Trophoblast cell (in vitro differentiated cells and primary cell): ENCODE data around the gene RNASEL.

Source experiments
- DNase-seq, 2 donors: peaks; one replicate each; pipeline ENCODE4 v3.0.0-alpha.2; 2016
- H2AFZ ChIP-seq: 2 replicates; pipeline ENCODE4 v1.6.1; 2013; ENCODE audit warnings: low read length, moderate library complexity, mild to moderate bottlenecking; ENCODE audit not compliant: insufficient read depth, poor library complexity
- H2AK5ac ChIP-seq: 2 replicates; pipeline ENCODE4 v1.6.1; 2013; ENCODE audit warnings: mild to moderate bottlenecking, low read length
- H2BK120ac ChIP-seq: 2 replicates; pipeline ENCODE4 v1.6.1; 2013; ENCODE audit warnings: low read length, mild to moderate bottlenecking, moderate library complexity; ENCODE audit not compliant: insufficient read depth, poor library complexity
- H2BK12ac ChIP-seq: 2 replicates; pipeline ENCODE4 v1.6.1; 2013; ENCODE audit warnings: mild to moderate bottlenecking, low read length, moderate library complexity
- H2BK5ac ChIP-seq: 2 replicates; pipeline ENCODE4 v1.6.1; 2013; ENCODE audit warnings: low read length, low read depth, moderate library complexity, mild to moderate bottlenecking; ENCODE audit not compliant: poor library complexity
- H3K14ac ChIP-seq: 2 replicates; pipeline ENCODE4 v1.6.1; 2013; ENCODE audit warnings: mild to moderate bottlenecking, low read length
- H3K18ac ChIP-seq: 2 replicates; pipeline ENCODE4 v1.6.1; 2013; ENCODE audit warnings: mild to moderate bottlenecking, low read length
- H3K23ac ChIP-seq: 2 replicates; pipeline ENCODE4 v1.6.1; 2013; ENCODE audit warnings: low read length
- H3K27ac ChIP-seq: 2 replicates; pipeline ENCODE4 v1.5.1; 2013; ENCODE audit warnings: low read depth, mild to moderate bottlenecking, inconsistent platforms, low read length, moderate library complexity
- H3K27me3 ChIP-seq: 2 replicates; pipeline ENCODE4 v1.6.1; 2013; ENCODE audit warnings: inconsistent platforms, mild to moderate bottlenecking, low read length, moderate library complexity; ENCODE audit not compliant: insufficient read depth
- H3K36me3 ChIP-seq, 2 experiments: 1 replicate in 1 of 2; 2 replicates in 1 of 2; pipeline ENCODE4 v1.6.1; 2013; ENCODE audit warnings: low read length in 2 of 2, mild to moderate bottlenecking in 2 of 2, moderate library complexity in 1 of 2; ENCODE audit not compliant: insufficient read depth in 2 of 2, control insufficient read depth in 1 of 2
- H3K4ac ChIP-seq: 2 replicates; pipeline ENCODE4 v1.6.1; 2013; ENCODE audit warnings: low read depth, mild to moderate bottlenecking, low read length, moderate library complexity
- H3K4me1 ChIP-seq, 2 experiments: 1 replicate in 1 of 2; 2 replicates in 1 of 2; pipeline ENCODE4 v1.6.1; 2013; ENCODE audit warnings: low read length in 2 of 2, mild to moderate bottlenecking in 2 of 2, moderate library complexity in 1 of 2; ENCODE audit not compliant: insufficient read depth in 2 of 2, control insufficient read depth in 1 of 2
- H3K4me2 ChIP-seq: 2 replicates; pipeline ENCODE4 v1.6.1; 2013; ENCODE audit warnings: inconsistent platforms, mild to moderate bottlenecking, low read length, moderate library complexity
- H3K4me3 ChIP-seq: 2 replicates; pipeline ENCODE4 v1.5.1; 2013; ENCODE audit warnings: mild to moderate bottlenecking, low read depth, low read length, inconsistent platforms
- H3K79me1 ChIP-seq: one replicate; pipeline ENCODE4 v1.6.1; 2013; ENCODE audit warnings: low read length
- H3K79me2 ChIP-seq: 2 replicates; pipeline ENCODE4 v1.6.1; 2013; ENCODE audit warnings: low read length, mild to moderate bottlenecking; ENCODE audit not compliant: control insufficient read depth, insufficient read depth, poor library complexity
- H3K9ac ChIP-seq: 2 replicates; pipeline ENCODE4 v1.6.1; 2013; ENCODE audit warnings: mild to moderate bottlenecking, low read length
- H3K9me3 ChIP-seq: 2 replicates; pipeline ENCODE4 v1.6.1; 2013; ENCODE audit warnings: low read depth, mild to moderate bottlenecking, control low read depth, inconsistent platforms, low read length; ENCODE audit not compliant: insufficient read depth
- H4K12ac ChIP-seq: 2 replicates; pipeline ENCODE4 v1.6.1; 2013; ENCODE audit warnings: low read depth, mild to moderate bottlenecking, low read length, moderate library complexity
- H4K8ac ChIP-seq: 2 replicates; pipeline ENCODE4 v1.6.1; 2013; ENCODE audit warnings: low read depth, mild to moderate bottlenecking, low read length, moderate library complexity
- H4K91ac ChIP-seq: one replicate; pipeline ENCODE4 v1.6.1; 2013; ENCODE audit warnings: low read depth, mild to moderate bottlenecking, low read length, moderate library complexity
- WGBS: extraction: QIAGEN DNeasy Blood & Tissue Kit; methylation state at CpG from one replicate; pipeline ENCODE4 v1.1.7; 2013; ENCODE audit warnings: missing lambda C conversion rate; ENCODE audit not compliant: insufficient read length, insufficient coverage; ENCODE audit errors: extremely low coverage; 5-methylcytosine and 5-hydroxymethylcytosine counted together

The RNASEL gene

DNA sequence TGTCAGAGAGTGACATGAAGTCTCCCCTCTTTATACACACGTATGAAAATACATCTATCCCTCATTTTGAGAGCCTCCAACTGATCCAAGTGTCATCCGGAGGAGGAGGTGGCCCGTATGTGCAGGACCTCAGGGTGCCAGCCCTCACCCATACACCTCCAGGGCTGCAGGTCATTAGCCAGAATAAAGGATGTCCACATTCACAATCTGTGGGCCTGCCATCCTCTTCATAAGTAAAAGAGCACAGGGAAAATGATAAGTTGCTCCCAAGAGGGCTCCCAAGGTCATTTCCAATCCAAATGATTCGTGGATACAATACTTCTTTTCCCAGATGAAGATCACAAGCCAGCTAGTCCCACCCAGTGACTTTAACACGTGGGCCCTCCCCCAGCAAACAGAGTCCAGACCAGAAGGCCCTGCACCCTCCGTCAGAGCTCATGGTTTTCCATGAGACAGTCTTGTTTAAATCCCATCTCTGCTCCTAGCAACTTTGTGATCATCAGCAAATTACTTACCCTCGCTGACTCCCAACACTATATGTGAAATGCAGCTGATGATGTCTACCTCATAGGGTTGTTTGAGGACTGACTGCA is 28.6 kb downstream of the RNASEL start:
- H3K14ac ChIP-seq = no peak overlapping the region
- H2BK5ac ChIP-seq = no peak overlapping the region
- H3K4me1 ChIP-seq = no peaks in the 10 kb centered on the region
- H3K79me2 ChIP-seq = no peaks in the 10 kb centered on the region
- H3K9me3 ChIP-seq = no peaks in the 10 kb centered on the region
- no peaks in the 10 kb centered on the region for H3K27me3 ChIP-seq
- DNase-seq = no peak
- no peak overlapping the region for H3K9ac ChIP-seq
- no peak overlapping the region for H4K91ac ChIP-seq
- H3K36me3 ChIP-seq = no peaks in the 10 kb centered on the region
- H3K4ac ChIP-seq = no peak overlapping the region
- no peak overlapping the region for H2AFZ ChIP-seq
- H3K23ac ChIP-seq = no peak overlapping the region
- H2BK12ac ChIP-seq = no peak overlapping the region
- no peak overlapping the region for H3K18ac ChIP-seq
- no peaks in the 10 kb centered on the region for H3K79me1 ChIP-seq
- no peak overlapping the region for H3K27ac ChIP-seq
- H4K12ac ChIP-seq = no peak overlapping the region
- H3K4me3 ChIP-seq = no peak overlapping the region
- WGBS = no CpG with 5 or more reads among the region's 7 CpGs
- no peak overlapping the region for H2BK120ac ChIP-seq
- H2AK5ac ChIP-seq = no peak overlapping the region
- no peak overlapping the region for H4K8ac ChIP-seq
- no peak overlapping the region for H3K4me2 ChIP-seq

DNA sequence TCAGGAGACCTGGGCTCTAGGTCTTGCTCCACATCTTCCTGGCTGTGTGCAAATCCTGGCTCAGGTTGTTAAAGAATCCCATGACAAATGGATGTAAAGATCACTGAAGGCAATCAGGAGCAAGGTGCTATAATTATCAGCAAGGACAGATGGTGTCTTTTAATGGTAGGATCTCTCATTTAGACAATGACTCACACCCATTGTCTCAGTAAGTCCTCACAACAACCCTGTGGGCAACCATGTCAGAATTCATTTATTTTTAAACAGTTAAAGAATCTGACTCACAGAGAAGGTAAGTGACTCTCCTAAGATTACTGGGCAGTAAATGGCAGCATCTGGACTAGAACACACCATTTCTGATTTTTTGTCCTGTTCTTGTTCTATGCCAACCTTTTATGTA is 32.8 kb downstream of the RNASEL start:
- H3K9me3 ChIP-seq = peaks cover 2% of the 10 kb centered on the region
- H3K79me1 ChIP-seq = no peaks in the 10 kb centered on the region
- H3K4me3 ChIP-seq = no peak overlapping the region
- H3K14ac ChIP-seq = no peak overlapping the region
- H3K4me2 ChIP-seq = no peak overlapping the region
- no peaks in the 10 kb centered on the region for H3K27me3 ChIP-seq
- H4K91ac ChIP-seq = no peak overlapping the region
- H2BK120ac ChIP-seq = no peak overlapping the region
- no peak overlapping the region for H2BK12ac ChIP-seq
- no peak overlapping the region for H3K9ac ChIP-seq
- no peak for DNase-seq
- no peaks in the 10 kb centered on the region for H3K36me3 ChIP-seq
- no peak overlapping the region for H4K12ac ChIP-seq
- H2AK5ac ChIP-seq = no peak overlapping the region
- no peak overlapping the region for H3K4ac ChIP-seq
- no peak overlapping the region for H3K18ac ChIP-seq
- no peak overlapping the region for H3K23ac ChIP-seq
- no peak overlapping the region for H2BK5ac ChIP-seq
- no peak overlapping the region for H2AFZ ChIP-seq
- no peaks in the 10 kb centered on the region for H3K79me2 ChIP-seq
- no peak overlapping the region for H3K27ac ChIP-seq
- no peak overlapping the region for H4K8ac ChIP-seq
- no peaks in the 10 kb centered on the region for H3K4me1 ChIP-seq

DNA sequence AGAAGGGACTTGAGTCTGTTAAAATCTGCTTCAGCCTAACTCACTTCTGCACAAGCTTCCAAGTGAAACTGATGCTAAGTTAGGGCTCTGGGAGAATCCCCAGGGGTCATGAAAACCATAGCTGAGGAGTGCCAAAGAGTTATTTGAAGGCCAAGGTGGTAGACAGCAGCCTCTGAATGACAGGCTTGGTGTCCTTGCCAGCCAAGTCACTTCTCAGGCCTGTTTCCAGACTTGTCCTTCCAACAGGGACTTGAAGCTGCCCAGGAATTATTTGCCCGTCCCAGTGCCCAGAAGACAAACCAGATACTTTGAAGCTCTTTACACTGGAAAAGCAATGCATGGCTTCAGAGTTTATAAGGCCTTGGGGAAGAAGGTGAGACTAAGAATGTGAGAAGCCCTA is 33.6 kb downstream of the RNASEL start:
- no peak overlapping the region for H3K18ac ChIP-seq
- H3K9me3 ChIP-seq = peaks cover 2% of the 10 kb centered on the region
- H3K9ac ChIP-seq = no peak overlapping the region
- no peak overlapping the region for H2BK120ac ChIP-seq
- no peak overlapping the region for H3K4me3 ChIP-seq
- no peak overlapping the region for H4K8ac ChIP-seq
- H4K12ac ChIP-seq = no peak overlapping the region
- H2BK5ac ChIP-seq = no peak overlapping the region
- no peak overlapping the region for H3K4ac ChIP-seq
- H2BK12ac ChIP-seq = no peak overlapping the region
- no peak overlapping the region for H3K14ac ChIP-seq
- no peaks in the 10 kb centered on the region for H3K27me3 ChIP-seq
- H3K27ac ChIP-seq = no peak overlapping the region
- no peak for DNase-seq
- H2AFZ ChIP-seq = no peak overlapping the region
- no peaks in the 10 kb centered on the region for H3K4me1 ChIP-seq
- H4K91ac ChIP-seq = no peak overlapping the region
- no peak overlapping the region for H3K23ac ChIP-seq
- H3K79me1 ChIP-seq = no peaks in the 10 kb centered on the region
- no peaks in the 10 kb centered on the region for H3K36me3 ChIP-seq
- no peak overlapping the region for H2AK5ac ChIP-seq
- no CpG with 5 or more reads among the region's 1 CpG for WGBS
- H3K79me2 ChIP-seq = no peaks in the 10 kb centered on the region
- H3K4me2 ChIP-seq = no peak overlapping the region

DNA sequence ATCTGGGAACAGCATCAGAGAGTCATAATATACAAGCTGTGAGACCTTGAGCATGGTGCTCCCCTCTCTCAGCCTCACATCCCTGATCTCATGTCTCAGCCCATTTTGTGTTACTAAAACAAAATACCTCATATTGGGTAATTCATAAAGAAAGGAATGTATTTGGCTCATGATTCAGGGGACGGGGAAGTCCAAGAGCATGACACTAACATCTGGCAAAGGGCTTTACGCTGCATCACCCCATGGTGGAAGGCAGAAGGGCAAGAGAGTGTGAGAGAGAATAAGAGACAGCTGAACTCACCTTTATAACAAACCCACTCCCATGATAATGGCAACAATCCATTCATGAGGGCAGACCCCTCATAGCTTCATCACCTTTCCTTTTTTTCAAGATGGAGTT is 36.5 kb downstream of the RNASEL start:
- no peak overlapping the region for H2BK5ac ChIP-seq
- H3K27me3 ChIP-seq = no peaks in the 10 kb centered on the region
- no peak for DNase-seq
- no peak overlapping the region for H2BK120ac ChIP-seq
- H2AK5ac ChIP-seq = no peak overlapping the region
- H3K23ac ChIP-seq = no peak overlapping the region
- no peak overlapping the region for H3K9ac ChIP-seq
- peaks cover 2% of the 10 kb centered on the region for H3K9me3 ChIP-seq
- H4K91ac ChIP-seq = no peak overlapping the region
- no CpG with 5 or more reads among the region's 2 CpGs for WGBS
- no peak overlapping the region for H4K8ac ChIP-seq
- H2AFZ ChIP-seq = no peak overlapping the region
- H3K4me3 ChIP-seq = no peak overlapping the region
- no peaks in the 10 kb centered on the region for H3K4me1 ChIP-seq
- no peak overlapping the region for H3K18ac ChIP-seq
- H3K79me1 ChIP-seq = no peaks in the 10 kb centered on the region
- H3K36me3 ChIP-seq = no peaks in the 10 kb centered on the region
- H3K14ac ChIP-seq = no peak overlapping the region
- no peak overlapping the region for H3K27ac ChIP-seq
- H3K4me2 ChIP-seq = no peak overlapping the region
- H4K12ac ChIP-seq = no peak overlapping the region
- H3K79me2 ChIP-seq = no peaks in the 10 kb centered on the region
- no peak overlapping the region for H2BK12ac ChIP-seq
- no peak overlapping the region for H3K4ac ChIP-seq
